ENCODE data around the gene CRABP1. TPM values are rescaled to one million over a fixed set of nuclear protein-coding genes. Genes with fewer than 3 reads are reported as not detected.

CRABP1 gene
- total and polyA plus RNA-seq, 4 donors, result not detected

DNA sequence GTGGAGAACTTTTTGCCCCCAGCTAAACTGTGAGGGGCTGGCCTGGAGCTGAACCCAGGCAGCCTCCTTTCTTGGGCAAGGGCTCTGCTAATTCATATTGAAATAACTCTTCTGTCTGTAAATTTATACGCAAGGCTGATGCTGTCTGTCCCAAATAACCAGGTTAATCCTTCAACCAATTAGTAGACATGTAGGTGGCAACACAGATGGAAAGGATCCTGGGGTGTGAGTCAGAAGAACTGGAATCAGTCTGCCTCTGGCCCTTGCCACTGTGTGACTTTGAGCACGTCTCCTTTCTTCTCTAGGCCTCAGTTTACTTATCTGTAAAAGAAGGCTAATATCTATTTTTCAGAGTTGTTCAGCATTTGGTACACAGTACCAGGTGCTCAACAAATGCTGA, 49.6 kb downstream of the CRABP1 start:
- no peak for DNase-seq (ENCODE audit: low spot score)
- TF ChIP-seq, protein P1, sequence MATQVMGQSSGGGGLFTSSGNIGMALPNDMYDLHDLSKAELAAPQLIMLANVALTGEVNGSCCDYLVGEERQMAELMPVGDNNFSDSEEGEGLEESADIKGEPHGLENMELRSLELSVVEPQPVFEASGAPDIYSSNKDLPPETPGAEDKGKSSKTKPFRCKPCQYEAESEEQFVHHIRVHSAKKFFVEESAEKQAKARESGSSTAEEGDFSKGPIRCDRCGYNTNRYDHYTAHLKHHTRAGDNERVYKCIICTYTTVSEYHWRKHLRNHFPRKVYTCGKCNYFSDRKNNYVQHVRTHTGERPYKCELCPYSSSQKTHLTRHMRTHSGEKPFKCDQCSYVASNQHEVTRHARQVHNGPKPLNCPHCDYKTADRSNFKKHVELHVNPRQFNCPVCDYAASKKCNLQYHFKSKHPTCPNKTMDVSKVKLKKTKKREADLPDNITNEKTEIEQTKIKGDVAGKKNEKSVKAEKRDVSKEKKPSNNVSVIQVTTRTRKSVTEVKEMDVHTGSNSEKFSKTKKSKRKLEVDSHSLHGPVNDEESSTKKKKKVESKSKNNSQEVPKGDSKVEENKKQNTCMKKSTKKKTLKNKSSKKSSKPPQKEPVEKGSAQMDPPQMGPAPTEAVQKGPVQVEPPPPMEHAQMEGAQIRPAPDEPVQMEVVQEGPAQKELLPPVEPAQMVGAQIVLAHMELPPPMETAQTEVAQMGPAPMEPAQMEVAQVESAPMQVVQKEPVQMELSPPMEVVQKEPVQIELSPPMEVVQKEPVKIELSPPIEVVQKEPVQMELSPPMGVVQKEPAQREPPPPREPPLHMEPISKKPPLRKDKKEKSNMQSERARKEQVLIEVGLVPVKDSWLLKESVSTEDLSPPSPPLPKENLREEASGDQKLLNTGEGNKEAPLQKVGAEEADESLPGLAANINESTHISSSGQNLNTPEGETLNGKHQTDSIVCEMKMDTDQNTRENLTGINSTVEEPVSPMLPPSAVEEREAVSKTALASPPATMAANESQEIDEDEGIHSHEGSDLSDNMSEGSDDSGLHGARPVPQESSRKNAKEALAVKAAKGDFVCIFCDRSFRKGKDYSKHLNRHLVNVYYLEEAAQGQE (IDR thresholded peaks at IDR 0.05), result no peak
- TF ChIP-seq TAF1 (conservative IDR thresholded peaks at IDR 0.05) (no peak), NR2F2 (IDR thresholded peaks at IDR 0.05) (no peak), HNF4G (IDR thresholded peaks at IDR 0.05) (no peak)
- H3K9ac ChIP-seq (ENCODE audit: low read depth in 1 of 2, low read length in 2 of 2), result no peak overlapping the region
- no peaks in the 10 kb centered on the region for H3K27me3 ChIP-seq (ENCODE audit: control insufficient read depth in 4 of 4, insufficient read depth in 4 of 4, low read length in 3 of 4)
- no peak overlapping the region for H3K4me3 ChIP-seq (ENCODE audit: low read depth in 1 of 3, low read length in 3 of 3)
- no peaks in the 10 kb centered on the region for H3K36me3 ChIP-seq (ENCODE audit: control insufficient read depth in 4 of 4, insufficient read depth in 3 of 4, low read depth in 1 of 4, low read length in 3 of 4)
- H3K9me3 ChIP-seq (ENCODE audit: control insufficient read depth in 4 of 4, low read length in 3 of 4), result no peaks in the 10 kb centered on the region
- no peak overlapping the region for H3K27ac ChIP-seq (ENCODE audit: low read depth in 1 of 2, low read length in 2 of 2)
- no peaks in the 10 kb centered on the region for H3K4me1 ChIP-seq (ENCODE audit: control insufficient read depth in 4 of 4, insufficient read depth in 4 of 4, low read length in 3 of 4)
- 96% methylated on average over 2 of the region's 2 CpGs for WGBS

DNA sequence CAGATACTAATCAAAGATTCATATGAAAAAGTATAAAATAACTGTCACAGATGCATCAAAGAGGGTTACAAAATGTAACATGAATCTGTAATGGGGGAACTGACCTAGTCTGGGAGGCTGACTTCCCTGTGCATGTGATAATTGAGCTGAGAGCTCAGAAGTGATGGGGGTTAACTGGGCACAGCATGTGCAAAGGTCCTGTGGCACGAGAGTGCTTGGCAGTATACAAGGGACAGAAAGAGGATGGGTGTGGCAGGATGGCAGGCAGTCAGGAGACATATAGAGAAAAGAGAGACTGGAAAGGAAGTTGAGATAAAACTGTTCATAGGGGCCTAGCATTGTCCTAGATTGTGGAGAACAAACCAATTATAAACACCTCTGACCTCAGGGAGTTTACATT, 50.1 kb downstream of the CRABP1 start:
- Histone ChIP-seq H3K9ac (ENCODE audit: low read depth in 1 of 2, low read length in 2 of 2) (no peak overlapping the region), H3K27me3 (ENCODE audit: control insufficient read depth in 4 of 4, insufficient read depth in 4 of 4, low read length in 3 of 4) (no peaks in the 10 kb centered on the region), H3K36me3 (ENCODE audit: control insufficient read depth in 4 of 4, insufficient read depth in 3 of 4, low read depth in 1 of 4, low read length in 3 of 4) (no peaks in the 10 kb centered on the region), H3K9me3 (ENCODE audit: control insufficient read depth in 4 of 4, low read length in 3 of 4) (no peaks in the 10 kb centered on the region), H3K27ac (ENCODE audit: low read depth in 1 of 2, low read length in 2 of 2) (no peak overlapping the region), H3K4me3 (ENCODE audit: low read depth in 1 of 3, low read length in 3 of 3) (no peak overlapping the region), H3K4me1 (ENCODE audit: control insufficient read depth in 4 of 4, insufficient read depth in 4 of 4, low read length in 3 of 4) (no peaks in the 10 kb centered on the region)
- TF ChIP-seq HNF4A (conservative IDR thresholded peaks at IDR 0.05) (no peak), HNF4G (IDR thresholded peaks at IDR 0.05) (no peak), RXRA (IDR thresholded peaks at IDR 0.05) (no peak), RAD21 (IDR thresholded peaks at IDR 0.05) (no peak), NR2F2 (IDR thresholded peaks at IDR 0.05) (no peak), GABPA (IDR thresholded peaks at IDR 0.05 in 1 of 2, conservative IDR thresholded peaks at IDR 0.05 in 1 of 2) (no peak), EGR1 (IDR thresholded peaks at IDR 0.05; ENCODE audit: low read depth in 2 of 2) (no peak), TAF1 (conservative IDR thresholded peaks at IDR 0.05) (no peak), FOXA1 (IDR thresholded peaks at IDR 0.05) (no peak), YY1 (IDR thresholded peaks at IDR 0.05) (no peak), SP1 (IDR thresholded peaks at IDR 0.05) (no peak), JUND (IDR thresholded peaks at IDR 0.05) (no peak), FOXA2 (IDR thresholded peaks at IDR 0.05) (no peak)
- TF ChIP-seq, protein P1 (IDR thresholded peaks at IDR 0.05), result no peak
- TF ChIP-seq, protein P2, sequence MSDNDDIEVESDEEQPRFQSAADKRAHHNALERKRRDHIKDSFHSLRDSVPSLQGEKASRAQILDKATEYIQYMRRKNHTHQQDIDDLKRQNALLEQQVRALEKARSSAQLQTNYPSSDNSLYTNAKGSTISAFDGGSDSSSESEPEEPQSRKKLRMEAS (IDR thresholded peaks at IDR 0.05), result no peak
- TF ChIP-seq, protein P3, sequence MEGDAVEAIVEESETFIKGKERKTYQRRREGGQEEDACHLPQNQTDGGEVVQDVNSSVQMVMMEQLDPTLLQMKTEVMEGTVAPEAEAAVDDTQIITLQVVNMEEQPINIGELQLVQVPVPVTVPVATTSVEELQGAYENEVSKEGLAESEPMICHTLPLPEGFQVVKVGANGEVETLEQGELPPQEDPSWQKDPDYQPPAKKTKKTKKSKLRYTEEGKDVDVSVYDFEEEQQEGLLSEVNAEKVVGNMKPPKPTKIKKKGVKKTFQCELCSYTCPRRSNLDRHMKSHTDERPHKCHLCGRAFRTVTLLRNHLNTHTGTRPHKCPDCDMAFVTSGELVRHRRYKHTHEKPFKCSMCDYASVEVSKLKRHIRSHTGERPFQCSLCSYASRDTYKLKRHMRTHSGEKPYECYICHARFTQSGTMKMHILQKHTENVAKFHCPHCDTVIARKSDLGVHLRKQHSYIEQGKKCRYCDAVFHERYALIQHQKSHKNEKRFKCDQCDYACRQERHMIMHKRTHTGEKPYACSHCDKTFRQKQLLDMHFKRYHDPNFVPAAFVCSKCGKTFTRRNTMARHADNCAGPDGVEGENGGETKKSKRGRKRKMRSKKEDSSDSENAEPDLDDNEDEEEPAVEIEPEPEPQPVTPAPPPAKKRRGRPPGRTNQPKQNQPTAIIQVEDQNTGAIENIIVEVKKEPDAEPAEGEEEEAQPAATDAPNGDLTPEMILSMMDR (IDR thresholded peaks at IDR 0.05; ENCODE audit: low read depth, low read length, missing input control), result no peak
- TF ChIP-seq, protein P4, sequence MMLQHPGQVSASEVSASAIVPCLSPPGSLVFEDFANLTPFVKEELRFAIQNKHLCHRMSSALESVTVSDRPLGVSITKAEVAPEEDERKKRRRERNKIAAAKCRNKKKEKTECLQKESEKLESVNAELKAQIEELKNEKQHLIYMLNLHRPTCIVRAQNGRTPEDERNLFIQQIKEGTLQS (IDR thresholded peaks at IDR 0.05), result no peak
- TF ChIP-seq, protein P5, sequence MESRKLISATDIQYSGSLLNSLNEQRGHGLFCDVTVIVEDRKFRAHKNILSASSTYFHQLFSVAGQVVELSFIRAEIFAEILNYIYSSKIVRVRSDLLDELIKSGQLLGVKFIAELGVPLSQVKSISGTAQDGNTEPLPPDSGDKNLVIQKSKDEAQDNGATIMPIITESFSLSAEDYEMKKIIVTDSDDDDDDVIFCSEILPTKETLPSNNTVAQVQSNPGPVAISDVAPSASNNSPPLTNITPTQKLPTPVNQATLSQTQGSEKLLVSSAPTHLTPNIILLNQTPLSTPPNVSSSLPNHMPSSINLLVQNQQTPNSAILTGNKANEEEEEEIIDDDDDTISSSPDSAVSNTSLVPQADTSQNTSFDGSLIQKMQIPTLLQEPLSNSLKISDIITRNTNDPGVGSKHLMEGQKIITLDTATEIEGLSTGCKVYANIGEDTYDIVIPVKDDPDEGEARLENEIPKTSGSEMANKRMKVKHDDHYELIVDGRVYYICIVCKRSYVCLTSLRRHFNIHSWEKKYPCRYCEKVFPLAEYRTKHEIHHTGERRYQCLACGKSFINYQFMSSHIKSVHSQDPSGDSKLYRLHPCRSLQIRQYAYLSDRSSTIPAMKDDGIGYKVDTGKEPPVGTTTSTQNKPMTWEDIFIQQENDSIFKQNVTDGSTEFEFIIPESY (IDR thresholded peaks at IDR 0.05), result no peak
- DNase-seq (ENCODE audit: low spot score), result no peak
- 84% methylated on average over 1 of the region's 1 CpG for WGBS
